Lower leg skin (tissue), 4 donors: ENCODE measurements around the gene NOB1. TPM values are rescaled to one million over a fixed set of nuclear protein-coding genes. Genes with fewer than 3 reads are reported as not detected.
"Not testable (repeated sequence)": the region's sequence is repeated elsewhere in the genome, so short reads cannot be mapped to it uniquely, and the experiment has no call there.

Experiments
- DNase-seq, 2 donors: peaks; one replicate each; pipeline ENCODE4 v3.0.0-alpha.2; 2019; ENCODE audit warnings: low spot score in 2 of 2
- H3K4me3 ChIP-seq: fragments of 200-600 bp; sonication (generic); 2 replicates; pipeline ENCODE4 v1.5.1; 2017; ENCODE audit warnings: mild to moderate bottlenecking, low read depth; ENCODE audit not compliant: poor library complexity, severe bottlenecking
- POLR2A ChIP-seq, 2 donors: fragments of 450-650 bp; IDR thresholded peaks; one replicate each; pipeline ENCODE4 v1.6.1; 2016 to 2017; ENCODE audit warnings: antibody characterized with exemption in 2 of 2, mild to moderate bottlenecking in 1 of 2, moderate library complexity in 1 of 2
- WGBS, 2 donors: methylation state at CpG; one replicate each; pipeline ENCODE4 v1.1.5; 2018; 5-methylcytosine and 5-hydroxymethylcytosine counted together
- intact Hi-C: fragments of 100-400 bp; cut with DNase I; formaldehyde crosslinking; loops from one replicate; pipeline ENCODE4 v1.15.0; 2023; ENCODE audit warnings: low total_unique reads
- total RNA-seq, 4 donors: library from RNA; depleted of rRNA; stranded (reverse); fragments of >200 nt; gene quantifications; one replicate each; pipeline ENCODE4 v1.1.0, GENCODE V29; 2016
- TF ChIP-seq, protein P1 (sequence below), 3 donors: fragments of 450-650 bp; IDR thresholded peaks; one replicate each; pipeline ENCODE4 v1.5.1; 2016; ENCODE audit warnings: antibody characterized with exemption in 3 of 3, mild to moderate bottlenecking in 3 of 3, moderate library complexity in 2 of 3

Gene NOB1
- total RNA-seq, 4 donors from 2014 or later, result 33.8 to 78.0 (median 51.0) TPM

DNA sequence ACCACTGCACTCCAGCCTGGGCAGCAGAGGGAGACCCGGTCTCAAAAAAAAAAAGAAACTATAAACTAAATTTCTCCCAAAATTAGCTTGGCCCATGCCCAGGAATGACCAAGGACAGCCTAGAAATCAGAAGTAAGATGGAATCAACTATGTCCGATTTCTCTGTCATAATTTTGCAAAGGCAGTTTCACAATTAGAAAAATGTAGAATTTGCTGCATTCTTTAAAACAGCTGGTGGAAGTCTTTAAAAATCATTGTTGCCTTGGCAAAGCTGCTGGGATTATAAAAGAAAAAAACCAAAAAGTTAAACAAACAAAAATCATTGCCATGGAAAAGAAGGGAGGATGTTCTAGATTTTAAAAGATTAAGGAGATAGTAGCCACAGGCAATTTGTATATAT is 39.8 kb upstream of the NOB1 start:
- intact Hi-C loops, result no loop called here
- H3K4me3 ChIP-seq, result no peak overlapping the region
- 75 to 78% methylated on average over 2 of the region's 2 CpGs for WGBS, 2 donors
- TF ChIP-seq, protein P1, sequence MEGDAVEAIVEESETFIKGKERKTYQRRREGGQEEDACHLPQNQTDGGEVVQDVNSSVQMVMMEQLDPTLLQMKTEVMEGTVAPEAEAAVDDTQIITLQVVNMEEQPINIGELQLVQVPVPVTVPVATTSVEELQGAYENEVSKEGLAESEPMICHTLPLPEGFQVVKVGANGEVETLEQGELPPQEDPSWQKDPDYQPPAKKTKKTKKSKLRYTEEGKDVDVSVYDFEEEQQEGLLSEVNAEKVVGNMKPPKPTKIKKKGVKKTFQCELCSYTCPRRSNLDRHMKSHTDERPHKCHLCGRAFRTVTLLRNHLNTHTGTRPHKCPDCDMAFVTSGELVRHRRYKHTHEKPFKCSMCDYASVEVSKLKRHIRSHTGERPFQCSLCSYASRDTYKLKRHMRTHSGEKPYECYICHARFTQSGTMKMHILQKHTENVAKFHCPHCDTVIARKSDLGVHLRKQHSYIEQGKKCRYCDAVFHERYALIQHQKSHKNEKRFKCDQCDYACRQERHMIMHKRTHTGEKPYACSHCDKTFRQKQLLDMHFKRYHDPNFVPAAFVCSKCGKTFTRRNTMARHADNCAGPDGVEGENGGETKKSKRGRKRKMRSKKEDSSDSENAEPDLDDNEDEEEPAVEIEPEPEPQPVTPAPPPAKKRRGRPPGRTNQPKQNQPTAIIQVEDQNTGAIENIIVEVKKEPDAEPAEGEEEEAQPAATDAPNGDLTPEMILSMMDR (IDR thresholded peaks at IDR 0.05), result no peak
- TF ChIP-seq POLR2A (IDR thresholded peaks at IDR 0.05), result no peak
- no peak for DNase-seq

DNA sequence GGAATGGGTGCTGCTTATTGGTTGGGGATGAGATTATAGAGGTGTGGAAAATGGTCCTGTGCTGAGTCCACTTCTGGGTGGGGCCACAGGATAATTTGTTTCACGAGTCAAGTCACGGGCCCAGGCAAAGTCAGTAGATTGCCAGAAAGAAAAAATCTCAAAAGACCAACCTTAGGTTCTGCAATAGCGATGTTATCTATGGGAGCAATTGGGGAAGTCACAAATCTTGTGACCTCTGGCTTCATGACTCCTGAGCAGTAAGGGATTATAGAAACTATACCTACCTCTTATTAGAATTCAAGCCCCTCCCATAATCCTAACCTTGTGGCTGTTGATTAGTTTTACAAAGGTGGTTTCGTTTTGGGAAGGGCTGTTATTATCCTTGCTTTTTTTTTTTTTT is 38.8 kb upstream of the NOB1 start:
- intact Hi-C loops, result no loop called here
- 88 to 92% methylated on average over 4 of the region's 4 CpGs for WGBS, 2 donors
- H3K4me3 ChIP-seq, result no peak overlapping the region
- no peak for DNase-seq
- TF ChIP-seq, protein P1 (IDR thresholded peaks at IDR 0.05), result no peak
- no peak for TF ChIP-seq POLR2A (IDR thresholded peaks at IDR 0.05)

DNA sequence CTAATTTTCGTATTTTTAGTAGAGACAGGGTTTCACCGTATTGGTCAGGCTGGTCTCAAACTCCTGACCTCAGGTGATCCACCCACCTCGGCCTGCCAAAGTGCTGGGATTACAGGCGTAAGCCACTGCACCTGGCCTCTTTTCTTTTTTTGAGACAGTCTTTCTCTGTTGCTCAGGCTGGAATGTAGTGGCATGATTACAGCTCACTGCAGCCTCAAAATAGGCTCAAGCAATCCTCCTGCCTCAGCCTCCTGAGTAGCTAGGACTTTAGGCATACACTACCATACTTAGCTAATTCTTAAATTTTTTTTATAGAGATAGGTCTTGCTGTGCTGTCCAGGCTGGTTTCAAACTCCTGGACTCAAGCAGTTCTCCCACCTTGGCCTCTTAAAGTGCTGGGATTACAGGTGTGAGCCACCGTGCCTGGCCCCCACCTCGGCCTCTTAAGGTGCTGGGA is 36.7 kb upstream of the NOB1 start:
- intact Hi-C loops, DNase-seq, H3K4me3 ChIP-seq: not testable (repeated sequence)
- 91 to 95% methylated on average over 6 of the region's 6 CpGs for WGBS, 2 donors

DNA sequence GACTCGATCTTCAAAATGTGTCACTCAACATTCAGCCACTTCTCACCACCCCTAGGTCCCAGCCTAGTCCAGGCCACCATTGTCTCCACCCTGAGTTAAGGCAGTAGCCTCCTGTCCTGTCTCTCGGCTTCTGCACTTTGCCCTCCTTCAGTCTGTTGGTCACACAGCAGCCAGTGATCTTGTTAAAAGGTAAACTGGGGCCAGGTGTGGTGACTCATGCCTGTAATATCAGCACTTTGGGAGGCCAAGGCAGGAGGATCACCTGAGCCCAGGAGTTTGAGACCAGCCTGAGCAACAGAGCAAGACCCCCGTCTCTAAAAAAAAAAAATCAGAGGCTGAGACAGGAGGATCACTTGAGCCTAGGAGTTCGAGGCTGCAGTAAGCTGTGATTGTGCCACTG is 33.2 kb upstream of the NOB1 start:
- WGBS, 2 donors, result 95 to 96% methylated on average over 4 of the region's 4 CpGs
- DNase-seq, result no peak
- H3K4me3 ChIP-seq, result no peak overlapping the region
- intact Hi-C loops, result no loop called here
- TF ChIP-seq, protein P1 (IDR thresholded peaks at IDR 0.05), result no peak
- TF ChIP-seq POLR2A (IDR thresholded peaks at IDR 0.05), result no peak

DNA sequence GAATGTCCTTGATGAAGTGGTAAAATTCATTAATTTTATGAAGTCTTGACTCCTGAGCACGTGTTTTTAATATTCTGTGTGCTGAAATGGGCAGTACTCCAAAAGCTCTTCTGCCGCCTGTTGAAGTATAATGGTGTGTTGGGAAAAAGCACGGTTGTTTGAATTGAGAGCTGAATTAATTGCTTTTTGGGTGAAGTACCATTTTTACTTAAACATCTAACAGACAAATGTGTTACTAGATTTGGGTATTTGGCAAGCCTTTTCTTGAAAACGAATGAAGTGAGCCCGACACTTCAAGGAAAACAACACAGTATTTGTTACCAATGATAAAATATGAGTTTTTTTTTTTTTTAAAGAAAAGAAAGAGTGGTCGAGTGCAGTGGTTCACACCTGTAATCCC is 29.9 kb upstream of the NOB1 start:
- H3K4me3 ChIP-seq, result no peak overlapping the region
- intact Hi-C loops, result no loop called here
- no peak for DNase-seq
- no peak for TF ChIP-seq POLR2A (IDR thresholded peaks at IDR 0.05)
- TF ChIP-seq, protein P1 (IDR thresholded peaks at IDR 0.05), result no peak
- WGBS, 2 donors, result 78 to 81% methylated on average over 6 of the region's 6 CpGs

DNA sequence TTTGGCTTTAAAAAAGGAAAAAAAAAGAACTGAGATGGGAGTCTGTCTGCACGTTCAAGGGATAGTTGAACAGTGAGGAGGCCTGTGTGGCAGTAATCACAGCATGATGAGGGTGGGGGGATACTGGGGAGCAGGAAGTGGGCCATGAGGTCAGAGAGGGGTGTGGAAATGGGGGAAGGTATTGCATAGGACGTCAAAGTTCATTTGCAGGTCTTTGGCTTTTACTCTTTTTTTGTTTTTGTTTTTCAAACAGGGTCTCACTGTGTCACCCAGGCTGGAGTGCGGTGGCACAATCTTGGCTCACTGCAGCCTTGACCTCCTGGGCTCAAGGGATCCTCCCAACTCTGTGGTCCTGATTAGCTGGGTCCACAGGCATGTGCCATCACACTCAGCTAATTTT is 26.4 kb upstream of the NOB1 start:
- WGBS, 2 donors, result 75 to 85% methylated on average over 3 of the region's 3 CpGs
- no peak for DNase-seq
- H3K4me3 ChIP-seq, result no peak overlapping the region
- TF ChIP-seq POLR2A (IDR thresholded peaks at IDR 0.05), result no peak
- TF ChIP-seq, protein P1 (IDR thresholded peaks at IDR 0.05), result no peak
- intact Hi-C loops, result no loop called here
